ENCODE data around the gene PVALEF. TPM values are rescaled to one million over a fixed set of nuclear protein-coding genes. Genes with fewer than 3 reads are reported as not detected.

Gene PVALEF
- polyA plus RNA-seq, 1 donor (not counting 4 experiments of a cell fraction or from before 2014, with no cell fraction given) = not detected

GRCh38 chr17:81167638-81168037 is 2.3 kb downstream of the PVALEF start:
- no peak overlapping the region for H3K4me2 ChIP-seq (ENCODE audit: control insufficient read depth, extremely low read depth, insufficient read depth, low read depth, low read length)
- H3K9me3 ChIP-seq (ENCODE audit: control insufficient read depth, low read depth, low read length) = no peaks in the 10 kb centered on the region
- no peaks in the 10 kb centered on the region for H3K4me1 ChIP-seq (ENCODE audit: control insufficient read depth, extremely low read depth, insufficient read depth, low read length)
- dilution Hi-C loops (cut with MboI; ENCODE audit: extremely low pct_ligation_motif_present, low sequenced_read_pairs) = no loop called here
- no peak overlapping the region for H2AFZ ChIP-seq (ENCODE audit: control insufficient read depth, low read length)
- H3K27ac ChIP-seq (ENCODE audit: control insufficient read depth, insufficient read depth, low read length) = no peak overlapping the region
- FAIRE-seq (no peak), DNase-seq (ENCODE audit: low read depth, low spot score) (no peak)
- no peaks in the 10 kb centered on the region for H3K36me3 ChIP-seq (ENCODE audit: control insufficient read depth in 2 of 2, extremely low read depth in 1 of 2, insufficient read depth in 2 of 2, low read length in 2 of 2)
- H3K9ac ChIP-seq (ENCODE audit: control insufficient read depth, extremely low read depth, insufficient read depth, low read length) = no peak overlapping the region
- H4K20me1 ChIP-seq (ENCODE audit: control insufficient read depth, extremely low read depth, insufficient read depth, low read length) = peaks cover 2% of the 10 kb centered on the region
- H3K4me3 ChIP-seq (ENCODE audit: control insufficient read depth in 2 of 3, extremely low read depth in 1 of 3, insufficient read depth in 2 of 3, low read depth in 1 of 3, low read length in 3 of 3) = no peak overlapping the region
- TF ChIP-seq CTCF (optimal IDR thresholded peaks at IDR 0.05 in 1 of 3, IDR thresholded peaks at IDR 0.05 in 1 of 3, conservative IDR thresholded peaks at IDR 0.05 in 1 of 3; ENCODE audit: extremely low read depth in 1 of 3, insufficient read depth in 2 of 3, low read length in 3 of 3) (no peak), EZH2 (IDR thresholded peaks at IDR 0.05; ENCODE audit: low read length) (no peak)
- H3K27me3 ChIP-seq (ENCODE audit: control insufficient read depth, extremely low read depth, insufficient read depth, low read length) = peaks cover 41% of the 10 kb centered on the region
- no peaks in the 10 kb centered on the region for H3K9me1 ChIP-seq (ENCODE audit: control insufficient read depth, extremely low read depth, insufficient read depth, low read length)
- H3K79me2 ChIP-seq (ENCODE audit: control insufficient read depth, insufficient read depth, low read length) = no peaks in the 10 kb centered on the region

- no peaks in the 10 kb centered on the region for H3K79me2 ChIP-seq (ENCODE audit: control insufficient read depth, insufficient read depth, low read length)
- H3K27ac ChIP-seq (ENCODE audit: control insufficient read depth, insufficient read depth, low read length) = no peak overlapping the region
- dilution Hi-C loops (cut with MboI; ENCODE audit: extremely low pct_ligation_motif_present, low sequenced_read_pairs) = no loop called here
- H4K20me1 ChIP-seq (ENCODE audit: control insufficient read depth, extremely low read depth, insufficient read depth, low read length) = no peaks in the 10 kb centered on the region
- H3K36me3 ChIP-seq (ENCODE audit: control insufficient read depth in 2 of 2, extremely low read depth in 1 of 2, insufficient read depth in 2 of 2, low read length in 2 of 2) = no peaks in the 10 kb centered on the region
- H2AFZ ChIP-seq (ENCODE audit: control insufficient read depth, low read length) = no peak overlapping the region
- no peak overlapping the region for H3K4me3 ChIP-seq (ENCODE audit: control insufficient read depth in 2 of 3, extremely low read depth in 1 of 3, insufficient read depth in 2 of 3, low read depth in 1 of 3, low read length in 3 of 3)
- no peak for FAIRE-seq
- no peaks in the 10 kb centered on the region for H3K9me3 ChIP-seq (ENCODE audit: control insufficient read depth, low read depth, low read length)
- TF ChIP-seq CTCF (optimal IDR thresholded peaks at IDR 0.05 in 1 of 3, IDR thresholded peaks at IDR 0.05 in 1 of 3, conservative IDR thresholded peaks at IDR 0.05 in 1 of 3; ENCODE audit: extremely low read depth in 1 of 3, insufficient read depth in 2 of 3, low read length in 3 of 3) (no peak), EZH2 (IDR thresholded peaks at IDR 0.05; ENCODE audit: low read length) (no peak)
- H3K4me2 ChIP-seq (ENCODE audit: control insufficient read depth, extremely low read depth, insufficient read depth, low read depth, low read length) = no peak overlapping the region
- H3K9me1 ChIP-seq (ENCODE audit: control insufficient read depth, extremely low read depth, insufficient read depth, low read length) = no peaks in the 10 kb centered on the region
- no peak for DNase-seq (ENCODE audit: low read depth, low spot score)
- no peaks in the 10 kb centered on the region for H3K4me1 ChIP-seq (ENCODE audit: control insufficient read depth, extremely low read depth, insufficient read depth, low read length)
- H3K27me3 ChIP-seq (ENCODE audit: control insufficient read depth, extremely low read depth, insufficient read depth, low read length) = peaks cover 26% of the 10 kb centered on the region
- H3K9ac ChIP-seq (ENCODE audit: control insufficient read depth, extremely low read depth, insufficient read depth, low read length) = no peak overlapping the region
These were observed 4.6 kb downstream of the PVALEF start for GRCh38 chr17:81169870-81170309.

Measured in keratinocyte (primary cell).